Mesendoderm (in vitro differentiated cells): ENCODE results near the gene CEP57.

Experiments
- DNase-seq: peaks from one replicate; pipeline ENCODE4 v3.0.0; 2013
- H2AK5ac ChIP-seq: 2 replicates; pipeline ENCODE4 v1.6.1; 2013; ENCODE audit warnings: low read length, inconsistent platforms
- H2BK120ac ChIP-seq: 2 replicates; pipeline ENCODE4 v1.6.1; 2013; ENCODE audit warnings: low read depth, mild to moderate bottlenecking, low read length, moderate library complexity, mixed read lengths
- H2BK15ac ChIP-seq: replicated peaks from 2 replicates; pipeline ENCODE4 v1.6.1; 2013; ENCODE audit warnings: low read depth, mild to moderate bottlenecking, moderate library complexity
- H2BK5ac ChIP-seq: 2 replicates; pipeline ENCODE4 v1.6.1; 2013; ENCODE audit warnings: low read length, inconsistent platforms
- H3K18ac ChIP-seq: 2 replicates; pipeline ENCODE4 v1.6.1; 2013; ENCODE audit warnings: mild to moderate bottlenecking, low read length, mixed read lengths
- H3K23ac ChIP-seq: one replicate; pipeline ENCODE4 v1.6.1; 2013; ENCODE audit warnings: low read length
- H3K27ac ChIP-seq: 2 replicates; pipeline ENCODE4 v1.5.1; 2013; ENCODE audit warnings: low read depth, mild to moderate bottlenecking, inconsistent platforms, low read length, moderate library complexity
- H3K27me3 ChIP-seq: 2 replicates; pipeline ENCODE4 v1.6.1; 2013; ENCODE audit warnings: low read length, control low read depth, mild to moderate bottlenecking, inconsistent platforms; ENCODE audit not compliant: insufficient read depth, poor library complexity
- H3K36me3 ChIP-seq: 2 replicates; pipeline ENCODE4 v1.6.1; 2013; ENCODE audit warnings: low read length, inconsistent platforms; ENCODE audit not compliant: control insufficient read depth, insufficient read depth
- H3K4ac ChIP-seq: one replicate; pipeline ENCODE4 v1.6.1; 2013; ENCODE audit warnings: low read depth, mild to moderate bottlenecking, low read length, moderate library complexity
- H3K4me1 ChIP-seq: 2 replicates; pipeline ENCODE4 v1.6.1; 2013; ENCODE audit warnings: low read depth, low read length, inconsistent platforms; ENCODE audit not compliant: control insufficient read depth
- H3K4me2 ChIP-seq: 2 replicates; pipeline ENCODE4 v1.6.1; 2013; ENCODE audit warnings: low read length
- H3K4me3 ChIP-seq: 2 replicates; pipeline ENCODE4 v1.5.1; 2013; ENCODE audit warnings: mild to moderate bottlenecking, low read length
- H3K56ac ChIP-seq: one replicate; pipeline ENCODE4 v1.6.1; 2013; ENCODE audit warnings: low read length
- H3K79me1 ChIP-seq: 2 replicates; pipeline ENCODE4 v1.6.1; 2013; ENCODE audit warnings: low read length, inconsistent platforms
- H3K79me2 ChIP-seq: 2 replicates; pipeline ENCODE4 v1.6.1; 2013; ENCODE audit warnings: mild to moderate bottlenecking, low read length; ENCODE audit not compliant: control insufficient read depth, insufficient read depth
- H3K9ac ChIP-seq: 2 replicates; pipeline ENCODE4 v1.6.1; 2013; ENCODE audit warnings: low read length, inconsistent platforms
- H4K5ac ChIP-seq: one replicate; pipeline ENCODE4 v1.6.1; 2013; ENCODE audit warnings: low read length
- H4K8ac ChIP-seq: one replicate; pipeline ENCODE4 v1.6.1; 2013; ENCODE audit warnings: low read depth, mild to moderate bottlenecking, control low read depth, low read length, moderate library complexity
- WGBS: extraction: QIAGEN DNeasy Blood & Tissue Kit; methylation state at CpG from one replicate; pipeline ENCODE4 v1.1.7; 2013; ENCODE audit warnings: low lambda C conversion rate, missing lambda C conversion rate; ENCODE audit not compliant: insufficient coverage; ENCODE audit errors: extremely low coverage; 5-methylcytosine and 5-hydroxymethylcytosine counted together

CEP57 gene

DNA sequence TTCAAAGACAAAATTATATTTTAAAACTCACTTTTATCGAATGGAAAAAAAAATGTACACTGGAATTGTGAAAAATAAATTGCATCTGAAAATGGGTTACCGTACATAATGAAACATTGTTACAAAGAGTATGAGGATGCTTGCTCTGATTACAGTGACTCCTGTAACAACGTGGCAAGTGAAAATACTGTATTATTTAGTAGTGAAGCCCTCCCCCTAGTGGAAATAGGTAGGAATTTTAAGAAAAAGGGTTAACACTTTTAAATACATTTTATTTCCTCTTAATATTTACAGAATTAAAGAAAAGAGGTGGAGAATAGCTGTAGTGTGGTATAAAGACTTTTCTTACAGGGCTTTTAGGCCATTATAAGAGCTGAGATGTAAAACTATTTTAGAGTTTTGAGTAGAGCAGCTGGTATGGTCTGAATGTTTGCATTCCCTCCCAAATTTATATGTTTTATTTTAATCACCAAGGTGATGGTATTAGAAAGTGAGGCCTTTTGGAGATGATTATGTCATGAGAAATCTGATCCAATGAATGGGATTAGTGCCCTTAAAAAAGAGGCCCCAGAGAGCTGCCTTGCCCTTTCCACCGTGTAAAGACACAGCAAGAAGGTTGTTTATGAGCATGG, 25.9 kb upstream of the CEP57 start:
- Histone ChIP-seq H3K4me3 (no peak overlapping the region), H3K4me2 (no peak overlapping the region), H2BK15ac (no peak overlapping the region), H4K5ac (no peak overlapping the region), H3K56ac (no peak overlapping the region), H2BK120ac (no peak overlapping the region), H3K9ac (no peak overlapping the region), H3K4ac (no peak overlapping the region), H2AK5ac (no peak overlapping the region), H2BK5ac (no peak overlapping the region), H3K79me1 (no peaks in the 10 kb centered on the region), H4K8ac (no peak overlapping the region), H3K23ac (no peak overlapping the region), H3K79me2 (no peaks in the 10 kb centered on the region), H3K4me1 (no peaks in the 10 kb centered on the region), H3K27ac (no peak overlapping the region), H3K36me3 (no peaks in the 10 kb centered on the region), H3K27me3 (no peaks in the 10 kb centered on the region), H3K18ac (no peak overlapping the region)
- DNase-seq: peak; percentile 49
- WGBS: no CpG with 5 or more reads among the region's 4 CpGs

DNA sequence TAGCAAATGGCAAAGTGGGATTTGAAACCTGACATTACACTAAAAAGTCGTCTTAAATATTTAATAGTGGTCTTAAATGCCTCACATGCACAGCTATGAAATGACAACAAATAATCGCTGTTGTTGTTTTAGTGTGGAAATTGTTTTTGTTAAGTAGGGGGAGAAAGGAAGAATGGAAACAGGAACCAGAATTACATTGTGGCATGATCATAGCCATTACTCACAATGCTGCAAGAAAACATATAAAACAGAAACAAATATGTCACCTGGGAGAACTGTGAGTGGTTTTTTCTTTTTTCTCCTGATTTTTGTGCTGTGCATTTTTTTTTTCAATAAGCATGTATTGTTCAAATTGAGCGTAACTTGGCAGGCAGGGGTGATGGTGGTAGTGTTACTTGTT, 23.6 kb upstream of the CEP57 start:
- H3K79me1 ChIP-seq: no peaks in the 10 kb centered on the region
- H2BK120ac ChIP-seq: no peak overlapping the region
- no peaks in the 10 kb centered on the region for H3K4me1 ChIP-seq
- H2BK15ac ChIP-seq: no peak overlapping the region
- no peak overlapping the region for H3K23ac ChIP-seq
- H4K5ac ChIP-seq: no peak overlapping the region
- H3K9ac ChIP-seq: no peak overlapping the region
- H2AK5ac ChIP-seq: no peak overlapping the region
- no peak overlapping the region for H3K56ac ChIP-seq
- no peak for DNase-seq
- H4K8ac ChIP-seq: no peak overlapping the region
- H3K18ac ChIP-seq: no peak overlapping the region
- WGBS: no CpG with 5 or more reads among the region's 3 CpGs
- no peaks in the 10 kb centered on the region for H3K79me2 ChIP-seq
- no peak overlapping the region for H3K4me3 ChIP-seq
- H3K27me3 ChIP-seq: no peaks in the 10 kb centered on the region
- no peak overlapping the region for H3K27ac ChIP-seq
- H3K4me2 ChIP-seq: no peak overlapping the region
- H3K36me3 ChIP-seq: no peaks in the 10 kb centered on the region
- H3K4ac ChIP-seq: no peak overlapping the region
- no peak overlapping the region for H2BK5ac ChIP-seq

DNA sequence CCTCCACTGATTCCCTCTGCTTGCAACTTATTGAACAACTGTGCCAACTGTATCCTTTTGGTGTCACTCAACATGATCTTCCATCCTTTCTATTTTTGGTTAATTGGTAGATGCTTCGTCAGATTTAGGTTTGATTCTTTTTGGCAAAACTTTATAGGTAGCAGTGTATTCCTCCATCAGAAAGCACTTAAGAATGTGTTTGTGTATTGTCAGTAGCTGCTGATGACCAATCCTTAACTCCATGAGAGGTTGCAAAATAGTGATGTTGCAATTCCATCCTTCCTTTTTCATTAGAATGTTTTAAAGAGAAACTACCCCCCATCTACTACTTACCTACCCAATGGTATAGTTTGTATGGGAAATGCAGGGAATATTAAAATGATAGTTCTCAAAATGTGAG, 22.8 kb upstream of the CEP57 start:
- Histone ChIP-seq H3K27ac (no peak overlapping the region), H3K4ac (no peak overlapping the region), H3K27me3 (no peaks in the 10 kb centered on the region), H3K36me3 (no peaks in the 10 kb centered on the region), H2BK15ac (no peak overlapping the region), H3K79me2 (no peaks in the 10 kb centered on the region), H4K5ac (no peak overlapping the region), H3K23ac (no peak overlapping the region), H3K4me2 (no peak overlapping the region), H2BK120ac (no peak overlapping the region), H4K8ac (no peak overlapping the region), H3K18ac (no peak overlapping the region), H2AK5ac (no peak overlapping the region), H3K9ac (no peak overlapping the region), H3K79me1 (no peaks in the 10 kb centered on the region), H2BK5ac (no peak overlapping the region), H3K4me1 (no peaks in the 10 kb centered on the region), H3K4me3 (no peak overlapping the region), H3K56ac (no peak overlapping the region)
- WGBS: no CpG with 5 or more reads among the region's 1 CpG
- DNase-seq: no peak

DNA sequence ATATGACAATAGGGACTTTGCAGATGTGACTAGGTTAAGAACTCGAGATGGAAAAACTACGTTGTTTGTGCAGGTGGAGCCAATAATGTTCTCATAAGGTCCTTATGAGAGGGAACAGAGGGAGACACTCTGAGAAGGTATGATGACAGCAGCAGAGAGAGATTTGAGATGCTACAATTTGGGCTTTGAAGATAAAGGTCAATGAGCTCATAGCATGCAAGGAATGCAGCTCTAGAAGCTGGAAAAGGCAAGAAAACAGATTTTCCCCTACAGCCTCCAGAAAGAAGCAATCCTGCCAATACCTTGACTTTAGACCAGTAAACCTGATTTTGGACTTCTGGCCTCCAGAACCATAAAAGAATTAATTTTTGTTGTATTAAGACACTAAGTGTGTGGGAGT, 21.8 kb upstream of the CEP57 start:
- no CpG with 5 or more reads among the region's 2 CpGs for WGBS
- H2AK5ac ChIP-seq: no peak overlapping the region
- H3K27me3 ChIP-seq: no peaks in the 10 kb centered on the region

DNA sequence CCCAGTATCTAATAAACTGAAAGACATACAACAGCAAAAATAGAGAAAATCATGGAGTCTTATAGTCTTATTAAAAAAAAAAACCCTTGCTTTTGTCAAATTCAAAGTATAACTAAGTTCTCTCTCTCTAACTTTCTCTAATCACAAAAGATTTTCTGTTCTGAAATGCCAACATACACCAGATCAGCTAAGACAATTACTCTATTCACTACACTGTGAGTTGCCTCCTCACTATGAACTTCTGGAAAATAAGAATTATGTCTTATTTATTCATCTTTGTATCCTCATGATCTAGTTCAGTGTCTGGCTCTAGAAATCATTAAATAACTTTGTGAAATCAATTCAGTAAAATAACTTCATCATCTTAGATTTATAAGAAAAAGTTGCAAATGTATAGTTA, 13.4 kb upstream of the CEP57 start:
- Histone ChIP-seq H3K27ac (no peak overlapping the region), H4K5ac (no peak overlapping the region), H2BK15ac (no peak overlapping the region), H4K8ac (no peak overlapping the region), H3K4ac (no peak overlapping the region), H3K23ac (no peak overlapping the region), H3K4me3 (no peak overlapping the region), H3K4me1 (no peaks in the 10 kb centered on the region), H3K79me1 (no peaks in the 10 kb centered on the region), H3K18ac (no peak overlapping the region), H2BK5ac (no peak overlapping the region), H3K79me2 (no peaks in the 10 kb centered on the region), H2AK5ac (no peak overlapping the region), H3K27me3 (no peaks in the 10 kb centered on the region), H2BK120ac (no peak overlapping the region), H3K9ac (no peak overlapping the region), H3K56ac (no peak overlapping the region), H3K4me2 (no peak overlapping the region), H3K36me3 (peaks cover 2% of the 10 kb centered on the region)
- DNase-seq: no peak

More for the DNA sequence above, 21.8 kb upstream of the CEP57 start:
- H3K56ac ChIP-seq: no peak overlapping the region
- peak; percentile 55 for DNase-seq
- H3K9ac ChIP-seq: no peak overlapping the region
- H3K79me1 ChIP-seq: no peaks in the 10 kb centered on the region
- H2BK120ac ChIP-seq: no peak overlapping the region
- H3K27ac ChIP-seq: no peak overlapping the region
- H2BK15ac ChIP-seq: no peak overlapping the region
- no peak overlapping the region for H3K18ac ChIP-seq
- no peaks in the 10 kb centered on the region for H3K79me2 ChIP-seq
- no peak overlapping the region for H4K5ac ChIP-seq
- no peaks in the 10 kb centered on the region for H3K36me3 ChIP-seq
- no peak overlapping the region for H3K4me3 ChIP-seq
- no peak overlapping the region for H3K23ac ChIP-seq
- no peak overlapping the region for H3K4ac ChIP-seq
- H3K4me2 ChIP-seq: no peak overlapping the region
- H3K4me1 ChIP-seq: no peaks in the 10 kb centered on the region
- H4K8ac ChIP-seq: no peak overlapping the region
- no peak overlapping the region for H2BK5ac ChIP-seq

DNA sequence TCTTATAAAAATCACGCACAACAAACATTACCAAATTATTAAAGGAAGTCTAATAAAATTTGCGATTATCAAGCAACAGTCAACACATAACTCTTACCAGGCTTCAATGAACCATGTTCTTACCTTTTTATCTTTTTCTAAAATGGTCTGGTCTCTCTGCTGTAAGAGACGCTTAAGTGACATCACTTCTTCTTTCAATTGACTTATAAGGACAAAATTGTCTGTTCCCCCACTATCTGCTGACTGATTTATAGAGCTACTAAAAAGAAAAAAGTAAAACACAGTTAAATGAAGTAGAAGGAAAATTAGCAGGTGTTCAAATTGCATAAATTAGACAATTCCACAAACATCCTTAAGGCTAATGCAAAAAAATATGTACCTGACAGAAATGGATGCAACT, 11.6 kb upstream of the CEP57 start:
- 100% methylated on average over 2 of the region's 3 CpGs for WGBS
- Histone ChIP-seq H3K4ac (no peak overlapping the region), H2BK15ac (no peak overlapping the region), H3K36me3 (peaks cover 3% of the 10 kb centered on the region), H2BK5ac (no peak overlapping the region), H3K23ac (no peak overlapping the region), H3K79me1 (no peaks in the 10 kb centered on the region), H3K27me3 (no peaks in the 10 kb centered on the region), H3K79me2 (no peaks in the 10 kb centered on the region), H3K56ac (no peak overlapping the region), H3K4me1 (no peaks in the 10 kb centered on the region), H3K4me3 (no peak overlapping the region), H3K9ac (no peak overlapping the region), H3K4me2 (no peak overlapping the region), H2AK5ac (no peak overlapping the region), H2BK120ac (no peak overlapping the region), H4K8ac (no peak overlapping the region), H3K27ac (no peak overlapping the region), H3K18ac (no peak overlapping the region), H4K5ac (no peak overlapping the region)
- no peak for DNase-seq
